Stimulated activated CD8-positive, alpha-beta memory T cell treated with anti-CD3 and anti-CD28 coated beads, Interleukin-2, amount 100 ng/mL, for 48 hours (primary cell): ENCODE measurements around the gene ZBTB4.
A peak's percentile ranks its signal among the peaks of the same experiment; 100 is the strongest.
"Not testable (repeated sequence)": the region's sequence is repeated elsewhere in the genome, so short reads cannot be mapped to it uniquely, and the experiment has no call there.

ENCODE experiments used
- DNase-seq, 2 donors: peaks; one replicate each; pipeline ENCODE4 v3.0.0-alpha.2; 2020; ENCODE audit warnings: low read depth in 2 of 2

Gene ZBTB4

DNA sequence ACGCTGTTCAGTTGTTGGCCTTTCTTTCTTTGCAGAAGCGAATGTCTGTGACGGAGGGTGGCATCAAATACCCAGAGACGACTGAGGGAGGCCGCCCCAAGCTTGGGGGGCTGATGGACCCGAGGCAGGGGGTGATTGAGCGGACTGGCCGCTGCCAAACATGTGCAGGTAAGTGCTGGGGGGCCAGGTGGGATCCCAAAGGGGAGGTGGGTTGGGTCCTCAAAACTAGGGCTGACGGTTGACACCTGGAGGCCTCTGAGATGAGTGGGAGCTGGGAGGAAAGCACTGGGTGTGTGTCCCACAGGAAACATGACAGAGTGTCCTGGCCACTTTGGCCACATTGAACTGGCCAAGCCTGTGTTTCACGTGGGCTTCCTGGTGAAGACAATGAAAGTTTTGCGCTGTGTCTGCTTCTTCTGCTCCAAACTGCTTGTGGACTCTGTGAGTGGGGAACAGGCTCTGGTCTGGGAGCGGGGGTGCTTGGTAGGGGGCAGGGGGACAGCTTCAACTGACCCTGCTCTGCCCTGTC, 16.5 kb upstream of the ZBTB4 start:
- DNase-seq = no peak

DNA sequence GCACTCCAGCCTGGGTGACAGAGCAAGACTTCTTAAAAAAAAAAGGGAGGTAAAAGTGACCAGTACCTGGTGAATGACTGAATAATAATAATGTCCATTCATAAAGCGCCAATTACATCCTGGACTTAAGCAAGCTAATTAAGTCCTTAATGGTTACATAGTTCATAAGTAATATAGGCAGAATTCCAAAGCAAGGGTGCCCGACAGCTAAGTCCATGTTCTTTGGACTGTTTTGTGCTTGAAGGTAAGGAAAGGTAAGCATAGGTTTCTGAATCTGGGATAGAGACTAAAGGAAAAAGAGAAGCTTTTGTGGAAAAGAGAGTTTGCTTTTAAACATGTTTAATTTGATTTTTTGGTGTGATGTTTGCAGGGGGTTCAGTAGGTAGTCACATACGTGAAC, 14.5 kb upstream of the ZBTB4 start:
- DNase-seq = no peak

DNA sequence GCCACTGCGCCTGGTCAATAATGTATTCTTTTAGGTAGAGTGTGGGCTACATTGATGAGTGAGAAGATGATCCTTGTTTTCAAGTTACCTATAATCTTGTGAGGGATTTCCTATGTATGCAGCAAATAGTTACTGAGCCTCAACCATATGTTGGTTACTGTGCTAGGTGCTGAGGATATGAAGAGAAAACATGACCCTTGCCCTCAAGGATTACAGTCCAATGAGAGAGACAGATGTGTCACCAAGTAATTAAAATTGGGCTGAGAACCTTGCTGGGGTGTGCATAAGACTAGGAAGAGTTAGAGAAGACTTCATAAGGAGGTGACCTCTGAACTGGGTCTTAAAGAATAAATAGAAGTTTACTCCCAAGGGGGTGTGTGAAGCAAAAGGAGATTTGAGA, 12.2 kb upstream of the ZBTB4 start:
- DNase-seq = no peak

DNA sequence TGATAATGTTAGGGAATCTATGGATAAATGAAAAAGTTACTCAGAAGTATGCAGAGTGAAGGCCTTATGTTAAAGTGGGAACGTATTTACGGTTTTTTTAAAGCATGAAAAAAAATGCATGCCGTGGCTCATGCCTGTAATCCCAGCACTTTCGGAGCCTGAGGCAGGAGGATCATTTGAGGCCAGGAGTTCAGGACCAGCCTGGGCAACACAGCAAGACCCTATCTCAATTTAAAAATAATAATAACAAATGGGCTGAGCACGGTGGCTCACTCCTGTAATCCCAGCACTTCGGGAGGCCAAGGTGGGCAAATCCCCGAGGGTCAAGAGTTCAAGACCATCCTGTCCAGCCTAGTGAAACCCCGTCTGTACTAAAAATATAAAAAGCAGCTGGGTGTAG, 10.7 kb upstream of the ZBTB4 start:
- DNase-seq = no peak

DNA sequence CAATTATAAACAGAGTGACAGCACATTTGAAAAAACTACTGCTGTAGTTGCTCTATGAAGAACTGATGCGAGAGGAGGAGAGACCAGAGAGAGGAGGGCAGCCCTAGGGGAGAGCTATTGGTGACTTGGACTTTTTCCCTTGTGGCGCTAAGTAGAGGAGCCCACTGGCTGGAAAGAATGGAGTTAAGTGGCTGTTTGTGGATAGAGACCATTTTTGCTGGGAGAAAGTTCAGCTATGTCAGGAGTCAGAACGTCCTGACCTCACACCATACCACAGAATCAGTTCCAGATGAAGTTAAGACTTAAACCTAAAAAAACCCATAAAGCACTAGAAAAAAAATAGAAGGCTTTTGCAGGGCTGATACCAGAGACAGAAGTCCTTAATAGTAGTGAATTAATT, 6.8 kb upstream of the ZBTB4 start:
- DNase-seq = no peak

DNA sequence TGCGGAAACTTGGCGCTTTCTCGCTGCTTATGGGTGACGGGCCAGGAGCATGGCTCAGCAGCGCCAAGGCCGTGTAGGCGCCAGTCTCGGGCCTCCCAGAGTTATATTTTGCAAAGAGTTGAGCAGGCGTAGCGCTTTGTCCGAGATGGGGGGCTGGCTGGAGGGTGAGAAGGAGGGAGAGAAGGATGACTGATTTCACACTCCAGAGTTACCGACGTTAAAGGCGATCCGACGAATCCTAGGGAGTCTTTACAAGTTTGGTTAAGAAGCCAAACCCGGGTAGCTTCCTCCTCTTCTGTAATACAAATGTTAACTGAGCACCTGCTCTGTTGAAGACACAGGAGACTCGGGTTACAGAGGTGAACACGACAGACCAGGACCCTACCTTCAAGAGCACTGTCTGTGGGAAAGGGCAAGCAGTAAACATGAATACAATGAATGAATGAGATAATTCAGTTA, 5.5 kb upstream of the ZBTB4 start:
- no peak for DNase-seq

DNA sequence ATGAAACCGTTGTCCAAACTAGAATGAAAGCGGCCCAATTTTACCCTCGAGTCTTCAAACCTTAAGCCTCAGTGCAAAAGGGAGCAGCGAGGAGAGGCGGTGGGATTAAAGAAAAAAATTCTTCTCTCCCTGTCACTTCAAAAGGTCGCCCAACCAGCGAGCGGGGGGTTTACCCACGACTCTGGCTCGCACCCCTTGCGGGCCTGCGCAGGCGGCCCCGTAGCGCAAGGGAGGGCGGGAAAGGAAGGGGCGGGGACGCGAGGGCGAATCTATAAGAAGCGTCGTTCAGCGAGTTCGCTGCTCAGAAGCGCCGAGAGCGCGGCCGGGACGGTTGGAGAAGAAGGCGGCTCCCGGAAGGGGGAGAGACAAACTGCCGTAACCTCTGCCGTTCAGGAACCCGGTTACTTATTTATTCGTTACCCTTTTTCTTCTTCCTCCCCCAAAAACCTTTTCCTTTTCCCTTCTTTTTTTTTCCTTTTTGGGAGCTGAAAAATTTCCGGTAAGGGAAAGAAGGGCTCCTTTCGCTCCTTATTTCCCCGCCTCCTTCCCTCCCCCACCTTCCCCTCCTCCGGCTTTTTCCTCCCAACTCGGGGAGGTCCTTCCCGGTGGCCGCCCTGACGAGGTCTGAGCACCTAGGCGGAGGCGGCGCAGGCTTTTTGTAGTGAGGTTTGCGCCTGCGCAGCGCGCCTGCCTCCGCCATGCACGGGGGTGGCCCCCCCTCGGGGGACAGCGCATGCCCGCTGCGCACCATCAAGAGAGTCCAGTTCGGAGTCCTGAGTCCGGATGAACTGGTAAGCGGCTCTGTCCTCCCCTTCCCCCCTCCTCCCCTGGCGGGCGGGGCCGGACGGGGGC, 4.9 kb upstream of the ZBTB4 start, which contains the start of gene POLR2A:
TSS of gene POLR2A (plus strand) at position 300 of the 852 bp plus-strand sequence.
- peak; percentile 94 to 97 for DNase-seq

DNA sequence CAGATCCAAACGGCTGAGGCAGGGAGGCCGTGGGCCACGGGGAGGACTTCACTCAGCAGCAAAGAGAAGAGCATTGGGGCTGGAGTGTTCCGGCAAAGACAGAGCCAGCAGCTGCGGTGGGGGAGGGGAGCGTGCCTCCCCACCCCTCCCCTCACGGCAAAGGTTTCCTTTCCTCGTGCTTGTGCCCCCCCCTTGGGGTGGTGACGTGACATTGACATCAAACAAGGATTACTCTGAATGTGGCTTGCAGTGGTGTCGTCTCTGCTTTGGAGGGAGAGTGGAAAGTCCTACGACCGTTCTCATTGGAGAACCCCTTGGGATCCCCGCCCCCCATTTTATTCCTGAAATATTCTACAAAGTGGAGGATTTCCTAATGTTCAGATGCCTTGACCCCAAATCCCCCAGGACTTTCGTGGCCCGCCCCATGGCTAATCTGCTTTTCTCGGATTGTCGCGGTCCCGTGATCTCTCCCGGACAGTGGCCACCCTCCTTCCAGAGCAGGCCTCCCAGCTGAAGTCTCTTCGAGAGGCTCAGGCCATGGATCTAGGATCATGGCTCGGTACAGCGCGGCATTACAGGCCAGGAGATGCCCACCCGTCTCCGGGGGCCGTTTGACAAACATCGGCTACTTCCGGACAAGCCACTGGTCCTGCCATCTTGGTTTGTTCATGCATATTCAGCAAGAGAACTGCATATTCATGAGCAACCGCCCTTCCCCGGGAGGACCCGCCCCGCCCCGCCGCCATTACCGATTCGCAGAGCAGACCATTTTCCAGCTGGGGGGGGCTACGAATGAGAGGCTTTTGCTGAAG, 4.0 kb upstream of the ZBTB4 start:
- peak; percentile 82 to 90 for DNase-seq

DNA sequence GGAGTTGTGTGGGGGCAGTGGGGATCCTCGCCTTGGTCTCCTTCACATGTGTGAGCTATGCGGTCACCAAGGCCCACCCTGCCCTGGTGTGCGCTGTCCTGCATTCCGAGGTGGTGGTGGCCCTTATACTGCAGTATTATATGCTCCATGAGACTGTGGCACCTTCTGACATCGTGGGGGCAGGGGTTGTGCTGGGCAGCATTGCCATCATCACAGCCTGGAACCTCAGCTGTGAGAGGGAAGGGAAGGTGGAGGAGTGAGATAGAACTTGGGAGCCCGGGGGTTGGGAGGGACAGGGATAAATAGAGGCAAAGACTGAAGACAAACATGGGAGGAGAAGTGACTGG, 3.3 kb upstream of the ZBTB4 start:
- not testable (repeated sequence) for DNase-seq

DNA sequence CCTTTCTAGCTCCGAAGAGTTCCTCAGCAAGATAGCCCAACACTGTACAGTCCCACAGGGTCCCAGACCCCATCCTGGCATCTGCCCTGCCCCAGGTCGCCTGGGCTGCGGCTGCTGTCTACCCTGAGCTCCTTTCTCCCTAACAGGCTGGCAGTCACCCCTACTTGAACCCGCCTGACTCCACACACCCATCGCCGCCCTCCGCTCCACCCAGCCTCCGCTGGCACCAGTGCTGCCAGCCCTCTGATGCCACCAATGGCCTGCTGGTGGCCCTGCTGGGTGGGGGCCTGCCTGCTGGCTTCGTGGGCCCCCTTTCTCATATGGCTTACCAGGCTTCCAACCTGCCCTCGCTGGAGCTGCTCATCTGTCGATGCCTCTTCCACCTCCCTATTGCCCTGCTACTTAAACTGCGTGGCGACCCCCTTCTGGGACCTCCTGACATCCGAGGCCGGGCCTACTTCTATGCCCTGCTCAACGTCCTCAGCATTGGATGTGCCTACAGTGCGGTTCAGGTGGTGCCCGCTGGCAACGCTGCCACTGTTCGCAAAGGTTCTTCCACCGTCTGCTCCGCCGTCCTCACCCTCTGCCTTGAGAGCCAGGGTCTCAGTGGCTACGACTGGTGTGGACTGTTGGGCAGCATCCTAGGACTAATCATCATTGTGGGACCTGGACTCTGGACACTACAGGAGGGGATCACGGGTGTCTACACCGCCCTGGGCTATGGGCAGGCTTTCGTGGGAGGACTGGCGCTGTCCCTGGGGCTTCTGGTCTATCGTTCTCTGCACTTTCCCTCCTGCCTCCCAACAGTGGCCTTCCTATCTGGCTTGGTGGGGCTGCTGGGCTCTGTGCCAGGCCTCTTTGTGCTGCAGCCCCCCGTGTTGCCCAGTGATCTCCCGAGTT, 2.7 kb upstream of the ZBTB4 start:
- not testable (repeated sequence) for DNase-seq

DNA sequence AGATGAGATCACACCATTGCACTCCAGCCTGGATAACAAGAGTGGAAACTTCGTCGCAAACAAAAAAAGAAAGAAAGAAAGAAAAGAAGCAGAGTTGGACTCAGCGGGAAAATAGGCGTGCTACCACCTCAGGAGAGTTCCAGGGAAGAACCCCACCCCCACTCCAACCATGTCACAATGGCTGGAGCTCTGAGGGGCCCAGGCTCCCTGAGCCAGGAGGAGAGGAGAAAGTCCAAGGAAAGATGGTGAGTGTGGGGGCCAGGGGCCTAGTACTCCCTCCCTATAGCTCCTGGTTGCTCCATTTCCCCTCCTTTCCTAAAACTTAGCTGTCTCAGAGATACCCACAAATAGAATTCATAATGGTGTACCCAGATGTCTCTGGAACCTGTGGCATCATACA, 1.8 kb upstream of the ZBTB4 start, which contains the start of gene SLC35G6:
TSS of gene SLC35G6 (plus strand) at position 172 of the 400 bp plus-strand sequence. CDS start at position 243, 71 bp downstream.
- not testable (repeated sequence) for DNase-seq

DNA sequence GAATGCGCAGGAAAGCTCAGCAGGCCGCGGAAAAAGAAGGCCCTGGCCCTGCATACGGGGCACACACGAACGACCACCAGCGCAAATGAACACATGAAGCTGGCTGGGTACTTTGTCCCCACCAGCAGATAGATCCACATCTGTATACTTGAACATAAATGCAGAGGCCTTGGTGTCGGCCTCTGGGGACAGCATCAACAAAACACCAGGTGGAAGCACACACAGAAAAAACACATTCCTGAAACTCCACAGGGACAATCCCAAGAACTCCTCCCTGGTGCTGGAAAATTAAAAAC, 606 bp upstream of the ZBTB4 start:
- no peak for DNase-seq

DNA sequence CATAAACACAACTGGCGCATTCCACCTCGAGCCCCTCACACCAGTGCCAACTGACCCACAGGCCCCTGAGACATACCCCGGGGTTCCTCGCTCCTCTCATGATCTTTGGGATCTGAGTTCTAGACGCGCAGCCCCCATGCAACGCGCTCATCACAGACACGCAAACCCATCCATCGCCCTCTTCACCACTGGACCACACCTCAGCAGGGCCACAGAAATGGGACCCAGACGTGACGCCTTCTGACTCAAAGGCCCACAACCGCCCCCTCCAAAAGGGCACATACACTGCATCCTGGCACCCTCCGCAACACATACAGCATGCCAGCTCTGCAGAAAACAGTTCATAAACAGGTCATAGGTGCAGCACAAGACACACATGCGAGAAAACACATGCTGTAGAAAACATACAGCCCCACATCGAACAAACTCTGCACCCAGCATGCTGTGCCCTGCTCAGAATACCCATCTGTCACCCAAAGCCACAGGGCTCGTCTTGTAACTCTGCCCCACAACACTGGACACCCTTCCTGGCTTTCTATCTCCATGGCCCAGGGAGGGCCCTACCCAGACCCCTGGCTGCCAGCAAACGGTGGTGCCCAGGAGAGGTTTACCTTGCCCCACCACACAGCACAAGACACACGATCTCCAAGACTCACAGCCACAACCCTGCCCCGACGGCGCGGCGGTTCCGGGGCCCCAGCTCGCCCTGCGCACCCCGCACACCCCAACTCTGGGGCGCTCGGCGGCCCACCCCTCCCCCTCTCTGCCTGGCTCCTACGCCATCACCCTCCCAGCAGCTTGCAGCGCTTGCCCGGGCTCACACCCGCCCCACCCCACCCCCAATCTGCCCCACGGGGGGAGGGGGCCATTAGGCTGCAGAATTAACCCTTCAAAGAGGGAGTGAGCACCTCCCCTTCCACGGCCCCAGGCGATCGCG, 887 bp downstream of the ZBTB4 start:
- DNase-seq = peak in 1 of 2 donors; percentile 44

DNA sequence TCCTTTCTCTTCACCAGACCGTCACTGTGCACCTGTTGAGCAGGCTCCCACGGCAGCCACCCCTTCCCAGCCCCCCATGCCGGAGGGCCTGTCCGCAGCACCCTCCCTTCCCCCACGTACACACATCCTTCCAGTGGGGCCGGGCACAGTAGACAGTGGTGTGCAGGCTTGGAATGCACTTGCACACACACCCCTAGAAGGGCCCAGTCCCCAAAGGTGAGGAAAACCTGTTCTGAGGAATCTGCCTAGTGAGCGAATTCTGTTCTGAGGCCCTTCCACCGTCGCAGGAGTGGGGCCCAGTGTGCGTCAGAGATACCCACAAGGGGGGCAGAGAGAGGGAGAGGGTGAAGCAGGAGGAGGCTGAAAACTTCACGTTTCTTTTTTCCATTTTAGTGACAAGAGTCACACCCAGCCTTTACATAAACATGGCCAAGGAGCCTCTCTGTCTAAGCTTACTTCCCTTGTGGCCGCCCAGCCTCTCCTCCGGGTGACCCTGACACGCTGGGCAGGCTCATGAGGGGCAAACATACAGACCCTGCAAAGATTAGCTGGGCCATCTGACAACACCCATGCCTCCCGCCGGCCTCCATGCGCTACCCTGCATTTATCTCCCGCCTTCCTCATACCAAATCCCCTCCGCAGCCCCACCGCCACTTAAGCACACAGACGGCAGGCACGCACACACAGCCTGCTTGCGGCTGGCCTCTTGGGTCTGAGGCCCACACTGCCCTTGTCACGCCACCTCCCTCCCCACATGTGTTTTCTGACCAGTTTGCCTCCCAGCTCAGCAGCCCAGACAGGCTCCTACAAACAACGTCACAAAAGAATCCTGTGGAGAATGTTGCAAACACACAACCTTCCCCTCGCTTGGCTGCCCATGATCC, 1.8 kb downstream of the ZBTB4 start:
- no peak for DNase-seq

DNA sequence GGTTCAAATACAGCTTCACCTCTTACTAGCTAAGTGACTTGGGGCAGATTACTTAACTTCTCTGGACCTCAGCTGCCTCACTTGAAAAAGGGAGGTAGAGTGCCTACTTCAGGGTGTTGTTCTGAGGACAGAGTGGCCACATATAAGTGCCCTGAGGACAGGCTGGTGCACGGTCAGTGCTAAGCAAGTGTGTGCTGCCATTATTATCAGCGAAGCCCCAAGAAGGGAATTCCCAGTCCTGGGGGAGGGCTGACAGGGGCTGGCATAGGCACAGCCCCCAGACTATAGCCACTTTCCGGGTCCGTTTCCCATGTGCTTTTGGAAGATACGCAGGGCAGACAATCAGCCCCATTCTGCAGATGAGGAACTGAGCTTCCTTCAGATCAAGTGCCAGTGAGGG, 2.5 kb downstream of the ZBTB4 start:
- DNase-seq = no peak

DNA sequence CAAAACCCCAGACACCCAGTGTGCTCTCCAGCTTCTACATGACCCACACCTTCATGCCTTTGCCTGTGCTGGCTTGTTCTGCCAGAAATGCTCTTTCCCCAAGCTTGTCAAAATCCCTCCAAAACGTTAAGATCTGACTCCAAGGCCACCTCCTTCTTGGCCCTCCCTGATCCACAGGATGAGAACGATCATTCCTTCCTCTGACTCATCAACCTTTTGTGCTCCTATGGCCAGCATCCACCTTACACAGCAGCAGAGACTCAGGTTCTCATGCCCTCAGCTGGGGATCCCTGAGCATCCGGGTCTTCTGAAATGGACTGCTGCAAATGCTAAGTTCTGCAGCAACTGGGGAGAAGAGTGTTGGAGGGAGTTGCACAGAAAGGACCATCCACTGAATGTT, 2.9 kb downstream of the ZBTB4 start:
- DNase-seq = no peak

DNA sequence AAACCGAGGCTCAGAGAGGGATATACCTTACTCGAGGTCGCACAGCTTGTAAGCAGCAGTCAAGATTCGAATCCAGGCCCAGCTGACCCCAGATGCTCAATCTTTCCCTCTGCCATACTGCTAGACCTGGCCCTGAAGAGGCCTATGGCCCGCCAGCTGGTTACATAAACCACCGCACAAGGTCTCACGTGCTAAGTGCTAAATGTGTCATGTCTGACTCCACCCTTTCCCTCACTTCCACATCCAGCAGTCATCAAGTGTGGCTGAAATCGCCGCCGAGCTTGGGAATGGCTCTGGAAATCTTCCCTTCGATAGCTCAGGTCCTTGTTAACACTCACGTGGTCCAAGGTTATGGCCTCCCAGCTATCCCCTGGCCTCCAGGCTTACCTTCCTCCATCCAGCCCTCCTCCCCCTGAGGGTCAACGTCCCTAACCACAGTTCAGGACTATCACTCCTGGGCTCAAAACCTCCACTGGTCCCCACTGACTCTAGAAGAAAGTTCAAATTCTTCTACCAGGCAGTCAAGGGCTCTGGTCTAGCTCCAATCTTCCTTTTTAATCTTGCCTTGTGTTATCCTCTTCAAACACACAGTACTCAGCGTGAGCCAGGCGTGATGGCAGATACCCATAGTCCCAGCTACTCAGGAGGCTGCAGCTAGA, 3.5 kb downstream of the ZBTB4 start:
- no peak for DNase-seq

DNA sequence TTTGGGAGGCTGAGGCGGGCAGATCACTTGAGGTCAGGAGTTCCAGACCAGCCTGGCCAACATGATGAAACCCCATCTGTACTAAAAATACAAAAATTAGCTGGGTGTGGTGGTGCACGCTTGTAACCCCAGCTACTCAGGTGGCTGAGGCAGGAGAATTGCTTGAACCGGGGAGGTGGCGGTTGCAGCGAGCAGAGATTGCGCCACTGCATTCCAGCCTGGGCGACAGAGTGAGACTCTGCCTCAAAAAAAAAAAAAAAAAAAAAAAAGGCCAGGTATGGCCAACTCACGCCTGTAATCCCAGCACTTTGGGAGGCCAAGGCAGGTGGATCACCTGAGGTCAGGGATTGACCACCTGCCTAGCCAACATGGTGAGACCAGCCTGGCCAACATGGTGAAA, 4.7 kb downstream of the ZBTB4 start:
- not testable (repeated sequence) for DNase-seq

DNA sequence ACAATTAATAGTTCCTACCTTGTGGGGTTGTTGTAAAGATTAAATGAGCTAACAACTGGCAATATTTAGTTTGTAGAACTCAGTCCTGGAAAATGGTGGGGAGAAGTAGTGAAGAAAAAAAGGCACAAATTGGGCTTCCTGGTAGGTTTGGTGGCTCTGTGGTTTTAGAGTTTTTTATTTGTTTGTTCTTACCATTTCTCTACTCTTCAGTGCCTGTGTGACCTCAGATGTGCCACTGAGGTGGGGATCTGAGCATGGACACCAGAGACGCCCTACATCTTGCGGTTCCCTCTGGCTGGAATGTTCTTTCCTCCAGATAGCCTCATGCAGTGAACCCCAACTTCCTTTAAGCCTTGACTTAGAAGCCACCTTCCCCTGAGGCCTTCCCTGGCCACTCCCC, 7.7 kb downstream of the ZBTB4 start:
- DNase-seq = no peak
